ENCODE data around the gene SRSF5.
"Not testable (repeated sequence)": the region's sequence is repeated elsewhere in the genome, so short reads cannot be mapped to it uniquely, and the experiment has no call there.

SRSF5 gene

DNA sequence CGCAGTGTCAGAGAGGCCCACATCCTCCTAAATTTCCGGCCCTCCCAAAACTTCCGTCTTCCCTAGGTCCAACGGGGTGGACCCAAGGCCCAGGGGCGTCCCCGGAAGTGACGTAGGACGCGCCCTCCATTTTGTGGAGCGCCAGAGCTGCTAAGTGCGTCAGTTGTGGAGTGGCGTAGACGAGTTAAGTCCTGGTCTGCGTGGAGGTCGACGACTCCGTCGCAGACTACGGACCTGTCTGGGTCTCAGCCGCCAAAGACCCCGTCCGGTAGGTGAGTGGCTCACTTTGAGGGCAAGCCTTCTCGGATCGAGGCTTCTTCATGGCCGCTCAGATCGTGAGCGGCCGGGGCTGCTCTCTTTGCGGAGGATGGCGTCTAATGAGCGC, at the start of gene SRSF5:
Gene SRSF5 (plus strand): TSS at position 159 of the 385 bp plus-strand sequence. CDS start 1,015 bp downstream, outside the sequence.
- in situ Hi-C loops (cut with MboI; ENCODE audit: low sequenced_read_pairs): no loop called here

GRCh38 chr14:69718614-69719013, 48.3 kb upstream of the SRSF5 start:
- in situ Hi-C loops (cut with MboI; ENCODE audit: low sequenced_read_pairs): not testable (repeated sequence)

DNA sequence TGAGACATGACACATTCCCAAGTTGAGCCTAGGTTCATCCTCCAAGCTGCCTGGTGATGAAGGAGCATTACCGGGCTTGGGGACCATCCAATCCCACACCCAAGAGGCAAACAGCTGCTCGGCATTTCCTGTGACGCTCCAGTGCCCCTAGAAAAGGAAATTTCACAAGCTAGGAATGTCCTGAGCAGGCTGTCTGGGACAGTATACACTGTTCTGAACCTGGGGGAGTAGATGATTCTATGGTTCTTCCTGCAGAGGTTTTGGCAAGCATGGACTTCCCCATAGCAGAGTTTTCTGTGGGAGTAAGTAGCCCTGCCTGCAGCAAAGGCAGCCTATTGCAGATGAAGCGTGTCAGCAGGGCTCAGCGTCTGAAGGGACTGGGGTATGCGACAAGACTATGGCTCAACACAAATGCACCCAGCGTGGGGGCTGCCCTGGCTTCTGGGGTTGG, 47.4 kb upstream of the SRSF5 start:
- in situ Hi-C loops (cut with MboI; ENCODE audit: low sequenced_read_pairs): no loop called here

DNA sequence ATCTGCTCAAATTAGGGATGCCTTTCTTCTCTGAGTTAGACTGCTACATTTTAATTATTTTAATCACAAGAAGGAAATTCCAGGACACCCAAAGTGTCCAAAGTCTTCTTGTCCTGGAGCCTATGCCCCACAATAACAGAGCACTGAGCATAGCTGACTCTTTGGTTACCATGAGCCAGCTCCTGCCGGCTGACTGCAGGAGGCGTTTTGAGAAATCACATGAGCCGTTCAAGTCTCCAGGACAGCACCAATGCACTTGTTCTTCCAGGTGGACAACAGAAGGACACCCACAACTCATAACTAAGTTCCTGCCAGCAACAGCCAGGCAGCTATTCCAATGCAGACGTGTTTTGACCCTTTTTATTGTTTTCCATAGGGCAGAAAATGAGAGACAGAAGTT, 46.0 kb upstream of the SRSF5 start:
- in situ Hi-C loops (cut with MboI; ENCODE audit: low sequenced_read_pairs): loop anchor here (10.0 kb wide), 1 partner anchor 136 kb away; no protein-coding TSS in a partner anchor

DNA sequence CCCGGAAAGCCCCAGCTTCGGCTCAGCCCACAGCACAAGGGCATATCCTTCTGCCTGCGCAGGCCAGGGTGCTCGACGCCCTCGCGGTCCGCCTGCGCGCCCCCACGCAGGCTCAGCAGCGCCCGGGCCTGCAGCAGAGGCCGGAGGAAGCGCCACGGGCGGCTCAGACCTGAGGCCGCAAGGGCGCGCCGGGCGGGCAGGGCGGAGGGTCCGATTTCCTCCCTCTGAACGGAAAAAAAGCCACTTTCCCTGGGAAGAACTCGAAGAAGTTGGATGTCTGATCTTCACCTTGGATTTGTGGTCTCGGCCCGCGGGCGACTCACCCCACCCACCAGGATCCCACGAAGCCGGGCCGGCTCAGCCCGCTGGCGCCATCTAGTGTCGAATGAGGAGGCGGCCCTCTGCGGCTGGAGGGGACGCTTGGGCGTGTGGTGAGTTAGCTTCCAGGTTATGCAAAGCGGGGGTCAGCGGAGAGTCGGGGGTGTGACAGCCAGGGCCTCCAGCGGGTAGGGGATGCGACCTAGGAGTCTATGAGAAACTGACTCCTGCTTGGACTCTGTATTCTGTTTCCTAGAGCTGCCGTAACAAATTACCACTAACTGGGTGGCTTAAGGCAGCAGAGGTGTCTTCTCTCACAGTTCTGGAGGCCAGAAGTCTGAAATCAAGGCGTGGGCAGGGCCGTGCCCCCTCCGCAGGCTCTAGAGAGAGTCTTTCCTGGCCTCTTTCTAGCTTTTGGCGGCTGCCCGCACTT, 40.0 kb upstream of the SRSF5 start:
- in situ Hi-C loops (cut with MboI; ENCODE audit: low sequenced_read_pairs): loop anchor here (10.0 kb wide), 1 partner anchor 142 kb away; no protein-coding TSS in a partner anchor

- in situ Hi-C loops (cut with MboI; ENCODE audit: low sequenced_read_pairs): loop anchor here (10.0 kb wide), 1 partner anchor 143 kb away; no protein-coding TSS in a partner anchor
Measured at GRCh38 chr14:69727860-69728259, 39.1 kb upstream of the SRSF5 start.

DNA sequence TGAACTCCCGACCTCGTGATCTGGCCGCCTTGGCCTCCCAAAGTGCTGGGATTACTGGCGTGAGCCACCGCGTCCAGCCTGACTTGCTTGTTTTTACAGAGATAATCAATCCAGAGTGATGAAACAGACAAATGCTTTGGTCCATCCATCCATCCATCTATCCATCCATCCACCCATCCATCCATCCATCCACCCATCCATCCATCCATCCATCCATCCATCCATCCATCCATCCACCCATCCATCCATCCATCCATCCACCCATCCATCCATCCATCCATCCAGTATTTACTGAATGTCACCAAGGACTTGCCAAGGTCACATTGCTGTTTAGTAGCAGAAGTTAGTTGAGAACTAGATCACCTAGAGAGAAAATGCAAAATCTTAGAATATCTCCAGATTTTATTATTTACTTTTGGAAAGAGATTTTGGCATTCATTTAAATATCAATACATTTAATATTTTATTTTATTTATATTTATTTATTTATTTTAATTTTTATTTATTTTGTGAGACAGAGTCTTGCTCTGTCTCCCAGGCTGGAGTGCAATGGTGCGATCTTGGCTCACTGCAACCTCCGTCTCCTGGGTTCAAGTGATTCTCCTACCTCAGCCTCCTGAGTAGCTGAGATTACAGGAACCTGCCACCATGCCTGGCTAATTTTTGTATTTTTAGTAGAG, 34.9 kb upstream of the SRSF5 start:
- in situ Hi-C loops (cut with MboI; ENCODE audit: low sequenced_read_pairs): not testable (repeated sequence)

DNA sequence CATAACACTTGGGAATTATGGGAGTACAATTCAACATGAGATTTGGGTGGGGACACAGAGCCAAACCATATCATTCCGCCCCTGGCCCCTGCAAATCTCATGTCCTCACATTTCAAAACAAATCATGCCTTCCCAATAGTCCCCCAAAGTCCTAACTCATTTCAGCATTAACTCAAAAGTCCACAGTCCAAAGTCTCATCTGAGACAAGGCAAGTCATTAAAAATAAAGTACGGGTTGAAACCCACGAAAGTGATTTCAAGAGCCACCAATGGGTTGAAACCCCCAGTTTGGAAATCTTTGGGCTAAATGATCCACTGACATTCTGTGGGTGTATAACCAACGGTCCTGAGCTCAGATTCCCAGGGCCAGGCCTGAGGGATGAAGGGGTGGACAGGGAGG, 30.5 kb upstream of the SRSF5 start:
- in situ Hi-C loops (cut with MboI; ENCODE audit: low sequenced_read_pairs): not testable (repeated sequence)

- in situ Hi-C loops (cut with MboI; ENCODE audit: low sequenced_read_pairs): no loop called here
Measured at GRCh38 chr14:69741055-69741454, 25.9 kb upstream of the SRSF5 start.

GRCh38 chr14:69749956-69750355, 17.0 kb upstream of the SRSF5 start:
- in situ Hi-C loops (cut with MboI; ENCODE audit: low sequenced_read_pairs): no loop called here

- in situ Hi-C loops (cut with MboI; ENCODE audit: low sequenced_read_pairs): no loop called here
Measured at GRCh38 chr14:69750495-69750894, 16.4 kb upstream of the SRSF5 start.

DNA sequence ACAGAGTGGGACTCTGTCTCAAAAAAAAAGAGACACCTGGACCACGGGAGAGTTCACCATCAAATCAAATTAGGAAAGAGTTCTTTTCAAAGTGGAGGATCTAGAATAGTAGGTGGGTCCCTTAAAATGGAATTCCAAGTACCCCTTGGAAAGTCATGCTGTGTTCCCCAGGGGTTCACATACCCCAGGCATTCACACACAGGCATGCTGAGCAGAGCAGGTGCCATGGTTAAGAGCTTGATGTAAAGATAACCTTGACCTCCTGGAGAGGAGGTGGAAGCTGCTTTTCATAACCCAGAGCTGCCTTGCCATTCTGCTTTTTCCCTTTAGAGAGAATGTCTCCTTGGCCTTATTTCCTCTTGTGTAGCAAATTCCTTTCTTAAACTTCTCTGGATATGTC, 14.2 kb upstream of the SRSF5 start:
- in situ Hi-C loops (cut with MboI; ENCODE audit: low sequenced_read_pairs): no loop called here

DNA sequence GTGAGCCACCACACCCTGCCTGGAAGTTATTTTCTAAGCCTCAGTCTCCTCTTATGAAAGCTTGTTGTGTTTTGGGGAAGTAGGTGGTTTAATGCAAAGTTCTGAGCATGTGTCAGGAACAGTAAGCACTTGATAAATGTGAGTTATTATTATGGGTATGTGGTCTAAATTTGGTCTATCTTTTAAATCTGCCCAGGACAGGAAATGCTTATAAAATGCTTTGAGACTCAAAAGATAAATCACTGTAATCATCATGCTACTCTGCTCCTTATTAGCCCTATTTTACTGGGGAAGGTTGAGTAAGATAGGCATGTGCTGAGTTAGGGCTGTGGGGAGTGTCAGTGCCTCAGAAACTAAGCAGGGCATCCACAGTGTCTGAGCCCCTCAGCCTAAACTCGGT, 13.1 kb upstream of the SRSF5 start:
- in situ Hi-C loops (cut with MboI; ENCODE audit: low sequenced_read_pairs): no loop called here

DNA sequence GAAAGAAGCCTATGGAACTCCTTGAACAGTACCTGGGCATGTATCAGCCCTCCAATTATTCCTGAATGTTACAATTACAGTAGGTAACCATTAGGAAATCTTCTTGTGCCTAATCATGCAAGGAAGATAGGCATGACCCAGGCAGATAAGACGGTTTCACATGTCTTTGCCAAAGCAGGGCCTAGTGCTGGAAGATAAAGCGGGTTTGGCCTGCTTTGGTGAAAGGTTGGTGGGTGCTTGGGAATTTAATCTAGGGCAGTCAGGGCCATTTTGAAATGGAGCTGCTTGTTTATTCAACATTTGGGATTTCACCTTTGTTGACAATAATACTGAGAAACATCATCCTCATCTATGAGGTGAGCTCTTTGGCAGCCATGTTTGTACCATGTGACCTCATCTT, 12.5 kb upstream of the SRSF5 start:
- in situ Hi-C loops (cut with MboI; ENCODE audit: low sequenced_read_pairs): no loop called here

DNA sequence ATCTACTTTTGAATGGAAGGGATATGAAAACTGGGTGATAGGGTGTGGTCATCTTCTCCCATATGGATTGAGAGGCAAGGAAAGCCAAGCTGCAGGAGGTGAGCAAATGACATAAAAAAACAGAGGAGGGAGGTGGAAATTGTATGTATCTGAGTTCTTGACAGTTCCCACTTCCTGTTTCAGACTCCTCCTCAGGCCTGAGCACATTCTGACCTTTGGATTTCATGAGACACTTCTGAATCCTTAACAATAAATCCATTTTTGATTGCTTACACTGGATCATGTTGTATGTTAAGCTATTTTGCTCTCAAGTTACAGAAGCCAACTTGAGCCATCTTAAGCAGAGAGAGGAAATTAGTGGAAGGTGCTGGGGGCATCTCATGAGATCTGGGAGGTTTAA, 11.6 kb upstream of the SRSF5 start:
- in situ Hi-C loops (cut with MboI; ENCODE audit: low sequenced_read_pairs): no loop called here

- in situ Hi-C loops (cut with MboI; ENCODE audit: low sequenced_read_pairs): no loop called here
Measured at GRCh38 chr14:69755784-69756183, 11.2 kb upstream of the SRSF5 start.

DNA sequence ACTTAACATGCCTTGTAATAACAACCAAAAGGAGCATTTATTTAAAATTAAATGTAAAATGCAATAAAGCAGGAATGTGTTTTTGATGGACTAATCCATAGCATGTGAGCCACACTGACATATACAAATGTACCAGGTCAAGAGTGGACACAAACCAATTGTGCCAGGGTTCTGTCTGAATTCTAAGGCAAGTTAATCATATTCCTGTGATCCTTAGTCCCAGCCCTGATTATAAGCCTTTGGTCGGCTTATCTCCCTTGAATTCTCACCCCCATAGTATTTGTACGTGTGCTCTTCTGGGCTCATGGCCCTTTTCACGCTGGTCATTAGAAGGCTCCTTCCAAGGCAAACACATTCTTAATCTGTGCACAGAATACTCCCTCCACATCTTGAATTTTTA, 10.6 kb upstream of the SRSF5 start:
- in situ Hi-C loops (cut with MboI; ENCODE audit: low sequenced_read_pairs): no loop called here

DNA sequence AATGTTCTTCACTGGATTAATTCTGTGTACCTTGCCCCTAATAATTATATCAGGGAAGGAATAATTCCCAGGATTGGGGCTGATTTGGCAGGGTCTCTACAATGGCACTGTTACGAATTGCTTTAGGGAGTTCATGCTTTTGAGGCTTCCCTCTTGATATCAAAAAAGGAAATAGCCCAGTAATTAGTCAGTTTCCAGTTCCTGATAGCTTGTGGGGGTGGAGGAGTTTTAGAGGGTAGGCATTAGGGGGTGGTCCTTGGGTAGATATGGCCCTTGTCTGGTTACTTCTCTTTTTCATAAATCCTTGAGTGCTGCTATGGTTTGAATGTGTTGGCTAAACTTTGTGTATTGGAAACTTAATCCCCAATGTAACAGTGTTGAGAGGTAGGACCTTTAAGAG, 6.1 kb upstream of the SRSF5 start:
- in situ Hi-C loops (cut with MboI; ENCODE audit: low sequenced_read_pairs): no loop called here

GRCh38 chr14:69763761-69764510, 3.0 kb upstream of the SRSF5 start:
- in situ Hi-C loops (cut with MboI; ENCODE audit: low sequenced_read_pairs): no loop called here

- in situ Hi-C loops (cut with MboI; ENCODE audit: low sequenced_read_pairs): no loop called here
Measured at GRCh38 chr14:69767369-69767999, 542 bp downstream of the SRSF5 start.

DNA sequence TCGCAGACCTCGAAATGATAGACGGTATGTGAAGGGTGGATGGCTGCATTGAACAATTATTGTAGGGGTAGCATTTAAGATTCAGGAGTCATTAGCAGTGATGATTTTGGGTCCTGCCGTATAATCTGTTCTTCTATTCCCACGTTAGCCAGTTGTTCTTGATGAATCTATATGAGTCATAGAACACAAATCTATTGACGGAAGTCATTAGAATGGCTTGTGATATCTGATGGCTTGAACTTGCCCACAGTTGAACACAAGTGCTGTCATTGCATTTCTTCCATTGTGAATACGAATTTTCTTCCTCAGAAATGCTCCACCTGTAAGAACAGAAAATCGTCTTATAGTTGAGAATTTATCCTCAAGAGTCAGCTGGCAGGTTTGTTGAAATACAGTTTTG, 1.9 kb downstream of the SRSF5 start:
- in situ Hi-C loops (cut with MboI; ENCODE audit: low sequenced_read_pairs): no loop called here
